ENCODE measurements around the gene ST6GALNAC3.

Gene ST6GALNAC3

GRCh38 chr1:76291191-76291590 is 216.6 kb downstream of the ST6GALNAC3 start:
- TF ChIP-seq CTCF (IDR thresholded peaks at IDR 0.05; ENCODE audit: control insufficient read depth, insufficient read depth, low read depth, low read length, missing control alignments) = no peak
- DNase-seq (ENCODE audit: low read depth) = no peak
- H3K4me3 ChIP-seq (ENCODE audit: control insufficient read depth, low read depth, low read length) = peak overlapping the region; percentile 6; the same call in 1 of the 2 replicates

- no peak for TF ChIP-seq CTCF (IDR thresholded peaks at IDR 0.05; ENCODE audit: control insufficient read depth, insufficient read depth, low read depth, low read length, missing control alignments)
- DNase-seq (ENCODE audit: low read depth) = no peak
Observed at GRCh38 chr1:76291737-76292136, 217.2 kb downstream of the ST6GALNAC3 start.

GRCh38 chr1:76292418-76293184 is 218.1 kb downstream of the ST6GALNAC3 start:
- no peak overlapping the region for H3K4me3 ChIP-seq (ENCODE audit: control insufficient read depth, low read depth, low read length)
- TF ChIP-seq CTCF (IDR thresholded peaks at IDR 0.05; ENCODE audit: control insufficient read depth, insufficient read depth, low read depth, low read length, missing control alignments) = no peak
- no peak for DNase-seq (ENCODE audit: low read depth)

More at GRCh38 chr1:76291737-76292136, 217.2 kb downstream of the ST6GALNAC3 start:
- no peak overlapping the region for H3K4me3 ChIP-seq (ENCODE audit: control insufficient read depth, low read depth, low read length)

DNA sequence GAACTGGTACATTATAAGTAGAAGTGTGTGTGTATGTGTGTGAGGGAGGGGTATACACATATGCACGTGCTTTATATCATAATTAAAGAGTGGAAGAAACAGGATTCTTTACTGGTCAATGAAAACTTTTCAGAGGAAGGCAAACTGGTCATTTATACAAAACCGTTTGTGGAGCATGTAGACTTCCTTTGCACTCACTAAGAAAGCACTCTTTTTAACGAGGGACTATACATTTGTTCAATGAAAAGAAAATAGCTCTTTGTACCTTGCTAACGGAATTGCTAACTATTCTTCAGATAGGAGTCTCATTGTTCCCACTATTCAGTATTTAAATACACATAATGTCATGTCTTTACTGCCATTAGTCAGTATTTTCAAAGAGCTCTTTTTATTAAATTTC is 219.3 kb downstream of the ST6GALNAC3 start:
- H3K4me3 ChIP-seq (ENCODE audit: control insufficient read depth, low read depth, low read length) = no peak overlapping the region
- no peak for TF ChIP-seq CTCF (IDR thresholded peaks at IDR 0.05; ENCODE audit: control insufficient read depth, insufficient read depth, low read depth, low read length, missing control alignments)

DNA sequence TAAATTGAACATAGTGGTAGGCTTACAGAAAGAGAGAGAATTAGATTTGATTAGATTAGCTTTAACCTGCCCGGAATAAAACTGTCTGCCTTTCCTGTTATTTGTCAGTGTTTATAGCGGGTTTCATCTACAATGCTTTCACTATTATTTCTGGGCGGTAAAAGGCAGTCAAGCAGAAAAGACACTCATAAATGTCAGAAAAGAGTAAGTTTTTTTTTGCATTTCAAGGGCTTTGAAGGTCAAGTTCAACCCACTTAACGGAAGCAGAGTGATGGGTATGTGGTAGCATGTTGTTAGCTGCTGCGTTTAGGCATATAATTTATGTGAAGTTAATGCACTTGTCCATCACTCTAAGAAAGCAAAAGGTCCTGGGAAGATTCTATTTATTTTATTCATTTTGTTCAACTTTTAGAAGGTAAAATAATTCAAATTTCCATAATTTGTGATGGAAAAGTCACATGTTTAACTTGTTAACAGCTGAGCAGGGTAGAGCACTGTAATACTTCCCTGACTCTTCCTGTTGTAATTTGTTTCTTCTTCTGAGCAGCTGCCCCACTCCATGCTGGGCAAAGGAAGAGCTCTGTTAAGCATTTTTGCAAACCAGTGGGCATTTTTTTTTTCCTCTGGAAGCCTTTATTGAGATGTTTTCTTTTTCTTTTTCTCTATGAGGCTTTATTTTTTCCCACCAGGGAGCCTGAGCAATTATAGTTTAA is 220.1 kb downstream of the ST6GALNAC3 start:
- no peak overlapping the region for H3K4me3 ChIP-seq (ENCODE audit: control insufficient read depth, low read depth, low read length)
- no peak for DNase-seq (ENCODE audit: low read depth)
- no peak for TF ChIP-seq CTCF (IDR thresholded peaks at IDR 0.05; ENCODE audit: control insufficient read depth, insufficient read depth, low read depth, low read length, missing control alignments)

More for the DNA sequence above, 219.3 kb downstream of the ST6GALNAC3 start:
- DNase-seq (ENCODE audit: low read depth) = no peak

DNA sequence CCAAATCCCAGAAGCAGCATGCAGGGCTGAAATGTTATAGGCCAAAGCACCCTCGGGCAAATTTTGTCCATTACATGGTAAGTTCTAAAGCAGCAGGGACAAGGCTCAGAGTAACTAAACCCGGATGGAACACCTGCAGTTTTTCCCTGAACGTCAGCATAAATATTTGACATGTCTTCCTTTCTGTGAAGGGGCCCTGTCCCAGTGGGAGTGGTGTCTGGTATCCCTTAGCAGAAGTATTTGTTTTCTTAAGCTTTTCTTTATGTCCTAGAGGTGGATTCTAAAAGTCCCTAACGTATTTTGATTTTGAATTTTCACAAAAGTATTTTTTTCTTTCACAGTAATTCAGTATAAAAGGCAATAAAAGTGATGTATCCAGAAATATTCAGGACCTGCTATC is 223.9 kb downstream of the ST6GALNAC3 start:
- no peak for TF ChIP-seq CTCF (IDR thresholded peaks at IDR 0.05; ENCODE audit: control insufficient read depth, insufficient read depth, low read depth, low read length, missing control alignments)
- no peak overlapping the region for H3K4me3 ChIP-seq (ENCODE audit: control insufficient read depth, low read depth, low read length)
- DNase-seq (ENCODE audit: low read depth) = no peak
